HEK293 (cell line): ENCODE data around the gene GLIS1.

ENCODE experiments used
- CTCF ChIP-seq: fragments of 450-650 bp; formaldehyde crosslinking; IDR thresholded peaks from 2 replicates; pipeline ENCODE4 v1.5.1; 2016; ENCODE audit warnings: missing biosample characterization, missing genetic modification characterization
- KLF16 ChIP-seq: fragments of 450-650 bp; formaldehyde crosslinking; IDR thresholded peaks from 2 replicates; pipeline ENCODE4 v1.5.1; 2017; ENCODE audit warnings: missing biosample characterization, missing genetic modification characterization
- PBX3 ChIP-seq: sonication (generic); formaldehyde crosslinking; IDR thresholded peaks from 2 replicates; pipeline ENCODE4 v1.8.1; 2022; ENCODE audit warnings: mild to moderate bottlenecking, moderate library complexity, missing genetic modification reagents
- ZNF19 ChIP-seq: fragments of 450-650 bp; formaldehyde crosslinking; IDR thresholded peaks from 2 replicates; pipeline ENCODE4; 2016; ENCODE audit warnings: missing biosample characterization, missing genetic modification characterization, low read depth
- ZNF501 ChIP-seq: fragments of 450-650 bp; formaldehyde crosslinking; IDR thresholded peaks from 2 replicates; pipeline ENCODE4 v1.5.1; 2016; ENCODE audit warnings: missing biosample characterization, missing genetic modification characterization
- ZNF76 ChIP-seq: fragments of 450-650 bp; formaldehyde crosslinking; IDR thresholded peaks from 2 replicates; pipeline ENCODE4; 2016; ENCODE audit warnings: low read depth, missing biosample characterization, missing genetic modification characterization, borderline replicate concordance

GRCh38 chr1:53781654-53782053 is 42.7 kb upstream of the GLIS1 start:
- TF ChIP-seq CTCF (tag by site-specific recombination) (no peak), ZNF501 (tag by site-specific recombination) (no peak), ZNF19 (tag by site-specific recombination) (no peak), PBX3 (CRISPR knock-in tag) (no peak), KLF16 (tag by site-specific recombination) (no peak), ZNF76 (tag by site-specific recombination) (no peak)
